Posterior cingulate gyrus (tissue), 11 donors: ENCODE data around the gene ZBTB20.

ENCODE experiments used
- DNase-seq, 10 donors: peaks; one replicate each; pipeline versions ENCODE4 v3.0.0 to v3.0.0-alpha.2; 2020 to 2021; ENCODE audit warnings: mixed read lengths in 3 of 10
- intact Hi-C: fragments of 100-400 bp; cut with DNase I; formaldehyde crosslinking; loops from one replicate; pipeline ENCODE4 v1.15.1; 2023

The ZBTB20 gene

GRCh38 chr3:114447545-114447944 lies 699.5 kb downstream of the ZBTB20 start:
- no peak for DNase-seq

GRCh38 chr3:114446600-114446999 lies 700.5 kb downstream of the ZBTB20 start:
- intact Hi-C loops: no loop called here
- peak in 2 of 10 donors; percentile 52 to 67 for DNase-seq

More at GRCh38 chr3:114447545-114447944, 699.5 kb downstream of the ZBTB20 start:
- intact Hi-C loops: no loop called here

- no peak for DNase-seq
- intact Hi-C loops: no loop called here
Observed at GRCh38 chr3:114445233-114445632, 701.9 kb downstream of the ZBTB20 start.

GRCh38 chr3:114444216-114444615 lies 702.9 kb downstream of the ZBTB20 start:
- intact Hi-C loops: no loop called here
- no peak for DNase-seq

- DNase-seq: no peak
- intact Hi-C loops: no loop called here
Observed at GRCh38 chr3:114442246-114442645, 704.8 kb downstream of the ZBTB20 start.

- DNase-seq: peak in 1 of 10 donors; percentile 34
- intact Hi-C loops: no loop called here
Observed at GRCh38 chr3:114441386-114441785, 705.7 kb downstream of the ZBTB20 start.

- intact Hi-C loops: no loop called here
- no peak for DNase-seq
Observed at GRCh38 chr3:114440700-114441099, 706.4 kb downstream of the ZBTB20 start.

- intact Hi-C loops: no loop called here
- DNase-seq: no peak
Observed at GRCh38 chr3:114439284-114439683, 707.8 kb downstream of the ZBTB20 start.

GRCh38 chr3:114437897-114438296 lies 709.2 kb downstream of the ZBTB20 start:
- no peak for DNase-seq
- intact Hi-C loops: no loop called here

- intact Hi-C loops: no loop called here
- no peak for DNase-seq
Observed at GRCh38 chr3:114436182-114436581, 710.9 kb downstream of the ZBTB20 start.

- no peak for DNase-seq
- intact Hi-C loops: no loop called here
Observed at GRCh38 chr3:114435386-114436115, 711.5 kb downstream of the ZBTB20 start.

- no peak for DNase-seq
- intact Hi-C loops: no loop called here
Observed at GRCh38 chr3:114432310-114432709, 714.8 kb downstream of the ZBTB20 start.

- no peak for DNase-seq
- intact Hi-C loops: no loop called here
Observed at GRCh38 chr3:114428044-114428595, 719.0 kb downstream of the ZBTB20 start.

GRCh38 chr3:114427285-114428043 lies 719.6 kb downstream of the ZBTB20 start:
- intact Hi-C loops: no loop called here
- no peak for DNase-seq

GRCh38 chr3:114424337-114424736 lies 722.8 kb downstream of the ZBTB20 start:
- intact Hi-C loops: no loop called here
- no peak for DNase-seq

GRCh38 chr3:114421204-114421603 lies 725.9 kb downstream of the ZBTB20 start:
- no peak for DNase-seq
- intact Hi-C loops: no loop called here

GRCh38 chr3:114420072-114420471 lies 727.0 kb downstream of the ZBTB20 start:
- no peak for DNase-seq
- intact Hi-C loops: no loop called here

- DNase-seq: no peak
- intact Hi-C loops: loop anchor here (5.0 to 10.0 kb wide), 3 partner anchors 37 to 54 kb away; no protein-coding TSS in a partner anchor
Observed at GRCh38 chr3:114418724-114419543, 728.2 kb downstream of the ZBTB20 start.

- intact Hi-C loops: loop anchor here (5.0 to 10.0 kb wide), 3 partner anchors 36 to 53 kb away; no protein-coding TSS in a partner anchor
- DNase-seq: no peak
Observed at GRCh38 chr3:114418107-114418506, 729.0 kb downstream of the ZBTB20 start.

GRCh38 chr3:114417675-114418074 lies 729.4 kb downstream of the ZBTB20 start:
- intact Hi-C loops: loop anchor here (5.0 to 10.0 kb wide), 3 partner anchors 35 to 53 kb away; no protein-coding TSS in a partner anchor
- DNase-seq: no peak
